ENCODE results near the gene WBP1. TPM values are rescaled to one million over a fixed set of nuclear protein-coding genes. Genes with fewer than 3 reads are reported as not detected.
"Not testable (repeated sequence)": the region's sequence is repeated elsewhere in the genome, so short reads cannot be mapped to it uniquely, and the experiment has no call there.

WBP1 gene
- total RNA-seq, 4 donors from 2014 or later, result 44.2 to 91.5 (median 47.0) TPM

DNA sequence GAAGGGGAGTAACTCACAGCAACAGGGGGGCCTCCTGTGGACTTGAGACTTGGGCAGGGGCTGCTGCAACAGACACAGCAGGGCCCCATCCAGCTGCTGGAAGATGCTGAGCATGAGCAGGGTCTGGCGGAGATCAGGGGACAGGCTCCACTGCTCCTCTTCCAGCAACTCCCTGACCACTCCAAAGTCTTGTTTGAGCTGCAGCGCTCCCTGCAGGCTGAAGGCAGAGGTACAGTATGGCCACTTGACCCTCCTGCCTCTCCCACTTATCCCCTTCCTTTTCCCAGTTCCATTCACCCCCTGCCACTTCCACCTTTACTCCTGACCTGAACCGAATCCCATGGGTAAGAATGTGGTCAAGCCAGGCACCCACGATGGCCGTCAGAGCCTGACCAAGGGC lies 16.7 kb downstream of the WBP1 start:
- H3K36me3 ChIP-seq, result peaks cover 0 to 60% of the 10 kb centered on the region in 2 donors
- TF ChIP-seq POLR2A (IDR thresholded peaks at IDR 0.05), result no peak
- TF ChIP-seq EP300 (IDR thresholded peaks at IDR 0.05), result no peak
- TF ChIP-seq, protein P1, sequence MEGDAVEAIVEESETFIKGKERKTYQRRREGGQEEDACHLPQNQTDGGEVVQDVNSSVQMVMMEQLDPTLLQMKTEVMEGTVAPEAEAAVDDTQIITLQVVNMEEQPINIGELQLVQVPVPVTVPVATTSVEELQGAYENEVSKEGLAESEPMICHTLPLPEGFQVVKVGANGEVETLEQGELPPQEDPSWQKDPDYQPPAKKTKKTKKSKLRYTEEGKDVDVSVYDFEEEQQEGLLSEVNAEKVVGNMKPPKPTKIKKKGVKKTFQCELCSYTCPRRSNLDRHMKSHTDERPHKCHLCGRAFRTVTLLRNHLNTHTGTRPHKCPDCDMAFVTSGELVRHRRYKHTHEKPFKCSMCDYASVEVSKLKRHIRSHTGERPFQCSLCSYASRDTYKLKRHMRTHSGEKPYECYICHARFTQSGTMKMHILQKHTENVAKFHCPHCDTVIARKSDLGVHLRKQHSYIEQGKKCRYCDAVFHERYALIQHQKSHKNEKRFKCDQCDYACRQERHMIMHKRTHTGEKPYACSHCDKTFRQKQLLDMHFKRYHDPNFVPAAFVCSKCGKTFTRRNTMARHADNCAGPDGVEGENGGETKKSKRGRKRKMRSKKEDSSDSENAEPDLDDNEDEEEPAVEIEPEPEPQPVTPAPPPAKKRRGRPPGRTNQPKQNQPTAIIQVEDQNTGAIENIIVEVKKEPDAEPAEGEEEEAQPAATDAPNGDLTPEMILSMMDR (IDR thresholded peaks at IDR 0.05), result no peak
- no peak for TF ChIP-seq POLR2AphosphoS5 (IDR thresholded peaks at IDR 0.05)
- peaks cover 4 to 30% (median 10%) of the 10 kb centered on the region in 3 donors for H3K4me1 ChIP-seq
- no peaks in the 10 kb centered on the region for H3K9me3 ChIP-seq
- no peaks in the 10 kb centered on the region for H3K27me3 ChIP-seq
- no peak overlapping the region for H3K4me3 ChIP-seq
- H3K27ac ChIP-seq, result no peak overlapping the region
- ATAC-seq, result no peak
- WGBS, 2 donors (ENCODE audit: low coverage in 1 of 2), result 92% methylated on average over 2 of the region's 5 CpGs; no CpG with 5 or more reads in 1 of the 2 donors

DNA sequence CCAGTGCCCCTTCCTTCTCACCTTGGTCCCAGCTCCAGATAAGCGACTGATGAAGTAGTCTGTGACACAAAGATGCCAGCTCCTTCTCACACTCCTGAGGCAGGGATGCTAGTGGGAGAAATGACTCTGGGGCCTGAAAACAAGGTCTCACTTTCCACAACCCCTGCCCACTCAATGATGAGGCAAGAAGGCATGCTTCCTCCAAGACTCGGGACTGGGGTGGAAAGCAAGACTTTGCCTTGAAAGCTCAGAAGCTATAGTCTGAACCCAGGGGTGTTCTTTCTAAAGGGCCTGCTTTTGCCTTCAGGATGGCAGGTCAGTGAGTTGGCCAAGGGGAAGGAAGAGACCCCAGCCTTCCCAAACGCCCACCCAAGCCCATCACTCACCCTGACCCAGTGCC lies 23.2 kb downstream of the WBP1 start:
- TF ChIP-seq EP300 (IDR thresholded peaks at IDR 0.05), result no peak
- TF ChIP-seq POLR2AphosphoS5 (IDR thresholded peaks at IDR 0.05), result no peak
- TF ChIP-seq, protein P1 (IDR thresholded peaks at IDR 0.05), result no peak
- TF ChIP-seq POLR2A (IDR thresholded peaks at IDR 0.05), result no peak
- H3K9me3 ChIP-seq, result no peaks in the 10 kb centered on the region
- WGBS, 2 donors (ENCODE audit: low coverage in 1 of 2), result 80% methylated on average over 1 of the region's 3 CpGs; no CpG with 5 or more reads in 1 of the 2 donors
- no peaks in the 10 kb centered on the region for H3K27me3 ChIP-seq
- H3K36me3 ChIP-seq, result peaks cover 0 to 73% of the 10 kb centered on the region in 2 donors
- H3K4me1 ChIP-seq, result peaks cover 0 to 43% (median 19%) of the 10 kb centered on the region in 3 donors
- peak overlapping the region; percentile 57 to 90 for H3K4me3 ChIP-seq
- peak overlapping the region in 3 of 4 donors; percentile 87 to 97 (median 88) for H3K27ac ChIP-seq
- ATAC-seq, result no peak

DNA sequence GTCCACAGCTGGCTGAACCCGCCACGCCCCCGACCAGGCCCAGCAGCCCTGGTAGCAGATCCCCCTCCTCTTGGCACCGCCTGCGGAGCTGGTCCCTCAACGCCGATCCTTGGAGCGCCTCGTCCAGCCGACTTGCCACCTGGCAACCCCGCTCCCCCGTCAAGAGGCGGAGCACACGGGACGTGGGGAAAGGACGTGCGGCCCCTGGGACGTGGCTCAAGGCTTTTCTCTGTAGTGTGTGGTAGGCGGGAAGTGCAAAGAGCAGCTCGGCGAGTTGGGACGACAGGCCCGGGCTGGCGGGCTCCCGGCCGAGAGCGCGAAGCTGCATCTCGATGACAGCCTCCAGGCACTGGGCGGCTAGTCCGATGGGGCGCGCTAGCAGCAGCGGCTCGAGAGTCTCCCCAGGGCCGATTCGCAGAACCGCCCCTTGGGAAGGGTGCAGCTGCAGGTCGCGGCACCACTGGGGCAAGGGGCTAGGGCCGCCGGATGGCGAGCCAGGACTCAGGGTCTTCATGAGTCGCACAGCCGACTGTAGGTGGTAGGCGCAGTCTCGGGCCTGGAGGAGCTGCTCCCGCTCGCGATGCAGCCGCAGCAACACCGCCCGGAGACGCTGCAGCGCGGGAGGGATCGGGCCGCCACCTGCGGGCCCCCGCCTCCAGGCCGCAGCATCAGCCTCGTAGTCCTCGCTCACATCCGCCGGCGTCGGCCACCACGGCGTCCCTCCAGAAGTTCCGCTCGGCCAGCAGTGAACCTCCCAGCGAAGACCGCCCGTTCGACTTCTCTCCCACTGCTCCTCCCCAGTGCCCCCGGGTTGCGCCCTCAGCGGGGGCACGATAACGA lies 23.9 kb downstream of the WBP1 start:
- peak; percentile 62 for ATAC-seq
- Histone ChIP-seq H3K9me3 (no peaks in the 10 kb centered on the region), H3K36me3 (peaks cover 0 to 73% of the 10 kb centered on the region in 2 donors)

DNA sequence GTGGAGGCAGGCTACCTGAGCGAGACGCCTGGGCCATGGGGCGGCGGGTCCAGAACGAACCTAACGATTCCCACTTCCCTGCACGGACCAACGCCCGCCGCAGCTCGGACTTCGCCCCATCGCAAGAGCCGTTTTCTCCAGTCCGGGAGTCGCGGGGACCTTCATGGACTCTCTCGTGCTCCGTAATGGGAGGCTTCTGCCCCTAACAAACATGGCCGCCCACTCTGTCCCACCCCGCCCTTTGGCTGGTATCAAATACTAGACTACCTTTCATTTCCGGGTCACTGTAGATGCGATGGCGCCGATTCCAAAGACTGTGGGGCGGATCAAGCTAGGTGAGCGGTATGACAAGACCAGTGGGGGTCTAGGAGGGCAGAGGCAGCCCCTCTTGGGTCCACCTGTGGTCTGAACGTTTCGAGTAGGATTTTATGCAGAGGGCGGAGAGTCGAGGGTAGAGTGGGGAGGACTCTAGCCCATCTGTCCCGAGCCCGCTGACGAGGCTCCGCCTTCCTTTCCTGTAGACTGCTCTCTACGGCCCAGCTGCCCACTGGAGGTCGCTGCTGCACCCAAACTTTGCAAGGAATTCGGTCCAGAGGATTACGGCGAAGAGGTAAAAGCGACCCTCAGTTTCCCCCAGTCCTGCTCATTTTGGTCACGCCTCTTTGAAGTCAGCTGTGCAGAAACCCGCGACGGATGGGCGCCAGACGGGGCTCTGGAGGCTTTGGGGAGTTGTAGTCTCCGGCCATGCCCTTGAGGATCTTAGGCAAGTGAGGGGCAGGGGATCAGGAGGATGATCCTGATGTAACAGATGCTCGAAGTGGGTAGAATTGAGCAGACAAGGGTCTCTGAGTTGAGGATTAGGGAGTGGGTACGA lies 24.8 kb downstream of the WBP1 start, which contains the start of the genes CCDC142 and TTC31:
Gene CCDC142, minus strand, starts transcription at position 198 of the 874 bp plus-strand sequence. Its CDS starts 161 bp downstream, at position 37.
Gene TTC31, plus strand, starts transcription at position 281 of the 874 bp plus-strand sequence. Its CDS starts 15 bp downstream, at position 296.
- TF ChIP-seq, protein P1 (IDR thresholded peaks at IDR 0.05), result peak in 3 of 4 experiments; percentile 80 to 88 (median 87)
- TF ChIP-seq POLR2A (IDR thresholded peaks at IDR 0.05) (peak in 1 of 2 donors; percentile 48), EP300 (IDR thresholded peaks at IDR 0.05) (no peak), POLR2AphosphoS5 (IDR thresholded peaks at IDR 0.05) (peak; percentile 75)
- Histone ChIP-seq H3K27me3 (no peaks in the 10 kb centered on the region), H3K4me1 (peaks cover 0 to 43% (median 19%) of the 10 kb centered on the region in 3 donors), H3K9me3 (no peaks in the 10 kb centered on the region), H3K36me3 (peaks cover 0 to 73% of the 10 kb centered on the region in 2 donors), H3K4me3 (peak within 1 kb of the TSS; percentile 57 to 90), H3K27ac (peak within 1 kb of the TSS; percentile 54 to 97 (median 88))
- 0% methylated on average over 8 of the region's 50 CpGs; no CpG with 5 or more reads in 1 of the 2 donors for WGBS, 2 donors (ENCODE audit: low coverage in 1 of 2)
- peak; percentile 98 for ATAC-seq

More for the DNA sequence above, 23.9 kb downstream of the WBP1 start:
- WGBS, 2 donors (ENCODE audit: low coverage in 1 of 2), result no CpG with 5 or more reads among the region's 80 CpGs
- Histone ChIP-seq H3K4me1 (peaks cover 0 to 43% (median 19%) of the 10 kb centered on the region in 3 donors), H3K4me3 (peak overlapping the region; percentile 57 to 90), H3K27me3 (no peaks in the 10 kb centered on the region), H3K27ac (peak overlapping the region; percentile 54 to 97 (median 88))
- TF ChIP-seq POLR2A (IDR thresholded peaks at IDR 0.05) (no peak), POLR2AphosphoS5 (IDR thresholded peaks at IDR 0.05) (no peak), EP300 (IDR thresholded peaks at IDR 0.05) (no peak)
- TF ChIP-seq, protein P1 (IDR thresholded peaks at IDR 0.05), result no peak

DNA sequence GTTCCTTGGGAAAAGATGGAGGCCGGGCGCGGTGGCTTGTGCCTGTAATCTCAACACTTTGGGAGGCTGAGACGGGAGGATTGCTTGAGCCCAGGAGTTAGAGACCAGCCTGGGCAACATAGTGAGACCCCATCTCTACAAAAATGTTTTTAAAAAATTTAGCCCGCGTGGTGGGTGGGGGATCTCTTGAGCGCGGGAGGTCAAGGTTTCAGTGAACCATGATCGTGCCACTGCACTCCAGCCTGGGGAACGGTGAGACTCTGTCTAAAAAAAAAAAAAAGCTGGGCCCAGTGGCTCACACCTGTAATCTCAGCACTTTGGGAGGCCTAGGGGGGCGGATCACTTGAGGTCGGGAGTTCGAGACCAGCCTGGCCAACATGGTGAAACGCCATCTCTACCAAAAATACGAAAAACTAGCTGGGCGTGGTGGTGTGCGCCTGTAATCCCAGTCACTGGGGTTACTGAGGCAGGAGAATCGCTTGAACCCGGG lies 25.5 kb downstream of the WBP1 start:
- H3K27ac ChIP-seq, result peak overlapping the region in 2 of 4 donors; percentile 87 to 88
- not testable (repeated sequence) for H3K9me3 ChIP-seq, H3K27me3 ChIP-seq, ATAC-seq
- peaks cover 0 to 73% of the 10 kb centered on the region in 2 donors for H3K36me3 ChIP-seq
- H3K4me3 ChIP-seq, result peak overlapping the region; percentile 57 to 90
- H3K4me1 ChIP-seq, result peaks cover 0 to 43% (median 19%) of the 10 kb centered on the region in 3 donors
- 72 to 90% methylated on average over 8 to 16 of the region's 19 CpGs for WGBS, 2 donors (ENCODE audit: low coverage in 1 of 2)
